Stimulated activated naive CD8-positive, alpha-beta T cell treated with anti-CD3 and anti-CD28 coated beads, Interleukin-15, Interleukin-2, amounts not matched to agents 100 ng/mL and 50 ng/mL, for 24 hours (primary cell): ENCODE data around the gene RPL36.
"Not testable (repeated sequence)": the region's sequence is repeated elsewhere in the genome, so short reads cannot be mapped to it uniquely, and the experiment has no call there.

ENCODE experiments used
- H3K27ac Mint-ChIP-seq: one replicate; pipeline ENCODE4 v1.8.0; 2021; ENCODE audit warnings: mild to moderate bottlenecking, mixed read lengths
- H3K27me3 Mint-ChIP-seq: one replicate; pipeline ENCODE4 v1.8.0; 2021; ENCODE audit warnings: mixed read lengths
- H3K36me3 Mint-ChIP-seq: one replicate; pipeline ENCODE4 v1.8.0; 2021; ENCODE audit warnings: low read depth, mixed read lengths
- H3K4me1 Mint-ChIP-seq: one replicate; pipeline ENCODE4 v1.8.0; 2021; ENCODE audit warnings: low read depth, mixed read lengths
- H3K4me3 Mint-ChIP-seq: one replicate; pipeline ENCODE4 v1.8.0; 2021; ENCODE audit warnings: mild to moderate bottlenecking, mixed read lengths
- H3K9me3 Mint-ChIP-seq: one replicate; pipeline ENCODE4 v1.8.0; 2021; ENCODE audit warnings: mixed read lengths

The RPL36 gene

GRCh38 chr19:5702053-5702410 lies 11.9 kb downstream of the RPL36 start:
- H3K4me3 Mint-ChIP-seq, H3K9me3 Mint-ChIP-seq, H3K27ac Mint-ChIP-seq, H3K27me3 Mint-ChIP-seq, H3K4me1 Mint-ChIP-seq: not testable (repeated sequence)
- peaks cover 45% of the 10 kb centered on the region for H3K36me3 Mint-ChIP-seq

- H3K27me3 Mint-ChIP-seq = no peaks in the 10 kb centered on the region
Observed at GRCh38 chr19:5703819-5704818, 14.0 kb downstream of the RPL36 start.

GRCh38 chr19:5705552-5705951 lies 15.5 kb downstream of the RPL36 start:
- Mint-ChIP-seq H3K27me3 (no peaks in the 10 kb centered on the region), H3K27ac (no peak overlapping the region), H3K4me3 (no peak overlapping the region), H3K9me3 (no peaks in the 10 kb centered on the region), H3K36me3 (peaks cover 43% of the 10 kb centered on the region), H3K4me1 (no peaks in the 10 kb centered on the region)

More at GRCh38 chr19:5703819-5704818, 14.0 kb downstream of the RPL36 start:
- Mint-ChIP-seq H3K4me3 (no peak overlapping the region), H3K4me1 (no peaks in the 10 kb centered on the region), H3K9me3 (no peaks in the 10 kb centered on the region), H3K36me3 (peaks cover 43% of the 10 kb centered on the region), H3K27ac (no peak overlapping the region)

GRCh38 chr19:5706876-5707573 lies 16.9 kb downstream of the RPL36 start:
- no peak overlapping the region for H3K4me3 Mint-ChIP-seq
- H3K27ac Mint-ChIP-seq = no peak overlapping the region

GRCh38 chr19:5707576-5708575 lies 17.8 kb downstream of the RPL36 start:
- no peaks in the 10 kb centered on the region for H3K27me3 Mint-ChIP-seq
- H3K4me3 Mint-ChIP-seq = no peak overlapping the region
- H3K36me3 Mint-ChIP-seq = peaks cover 41% of the 10 kb centered on the region
- H3K4me1 Mint-ChIP-seq = no peaks in the 10 kb centered on the region
- H3K9me3 Mint-ChIP-seq = no peaks in the 10 kb centered on the region
- H3K27ac Mint-ChIP-seq = no peak overlapping the region

More at GRCh38 chr19:5706876-5707573, 16.9 kb downstream of the RPL36 start:
- Mint-ChIP-seq H3K9me3 (no peaks in the 10 kb centered on the region), H3K4me1 (no peaks in the 10 kb centered on the region), H3K27me3 (no peaks in the 10 kb centered on the region), H3K36me3 (peaks cover 37% of the 10 kb centered on the region)

GRCh38 chr19:5711025-5711424 lies 20.9 kb downstream of the RPL36 start:
- Mint-ChIP-seq H3K36me3 (peaks cover 44% of the 10 kb centered on the region), H3K9me3 (no peaks in the 10 kb centered on the region), H3K27ac (no peak overlapping the region), H3K4me1 (peaks cover 8% of the 10 kb centered on the region), H3K27me3 (no peaks in the 10 kb centered on the region), H3K4me3 (no peak overlapping the region)

- no peaks in the 10 kb centered on the region for H3K9me3 Mint-ChIP-seq
- H3K4me1 Mint-ChIP-seq = peaks cover 13% of the 10 kb centered on the region
- peaks cover 42% of the 10 kb centered on the region for H3K36me3 Mint-ChIP-seq
- H3K4me3 Mint-ChIP-seq = no peak overlapping the region
- no peak overlapping the region for H3K27ac Mint-ChIP-seq
- no peaks in the 10 kb centered on the region for H3K27me3 Mint-ChIP-seq
Observed at GRCh38 chr19:5711713-5712161, 21.6 kb downstream of the RPL36 start.

GRCh38 chr19:5713228-5713627 lies 23.1 kb downstream of the RPL36 start:
- Mint-ChIP-seq H3K4me1 (peaks cover 28% of the 10 kb centered on the region), H3K9me3 (no peaks in the 10 kb centered on the region), H3K36me3 (peaks cover 46% of the 10 kb centered on the region), H3K4me3 (no peak overlapping the region), H3K27me3 (no peaks in the 10 kb centered on the region), H3K27ac (no peak overlapping the region)

GRCh38 chr19:5714816-5715215 lies 24.7 kb downstream of the RPL36 start:
- Mint-ChIP-seq H3K27ac (no peak overlapping the region), H3K36me3 (peaks cover 58% of the 10 kb centered on the region), H3K4me1 (peaks cover 38% of the 10 kb centered on the region), H3K27me3 (no peaks in the 10 kb centered on the region), H3K4me3 (no peak overlapping the region), H3K9me3 (no peaks in the 10 kb centered on the region)

GRCh38 chr19:5717215-5717935 lies 27.3 kb downstream of the RPL36 start:
- peak overlapping the region; percentile 98 for H3K4me3 Mint-ChIP-seq
- peaks cover 45% of the 10 kb centered on the region for H3K36me3 Mint-ChIP-seq

GRCh38 chr19:5718037-5718578 lies 28.0 kb downstream of the RPL36 start:
- no peaks in the 10 kb centered on the region for H3K27me3 Mint-ChIP-seq
- H3K4me1 Mint-ChIP-seq = peaks cover 46% of the 10 kb centered on the region
- peak overlapping the region; percentile 98 for H3K4me3 Mint-ChIP-seq

More at GRCh38 chr19:5717215-5717935, 27.3 kb downstream of the RPL36 start:
- H3K4me1 Mint-ChIP-seq = peaks cover 46% of the 10 kb centered on the region
- peak overlapping the region; percentile 99 for H3K27ac Mint-ChIP-seq
- H3K27me3 Mint-ChIP-seq = no peaks in the 10 kb centered on the region
- H3K9me3 Mint-ChIP-seq = no peaks in the 10 kb centered on the region

GRCh38 chr19:5718579-5719273 lies 28.6 kb downstream of the RPL36 start:
- peaks cover 36% of the 10 kb centered on the region for H3K36me3 Mint-ChIP-seq
- H3K4me1 Mint-ChIP-seq = peaks cover 46% of the 10 kb centered on the region
- H3K4me3 Mint-ChIP-seq = peak overlapping the region; percentile 98
- peak overlapping the region; percentile 99 for H3K27ac Mint-ChIP-seq
- no peaks in the 10 kb centered on the region for H3K27me3 Mint-ChIP-seq
- no peaks in the 10 kb centered on the region for H3K9me3 Mint-ChIP-seq

More at GRCh38 chr19:5718037-5718578, 28.0 kb downstream of the RPL36 start:
- H3K9me3 Mint-ChIP-seq = no peaks in the 10 kb centered on the region
- H3K27ac Mint-ChIP-seq = peak overlapping the region; percentile 99
- H3K36me3 Mint-ChIP-seq = peaks cover 42% of the 10 kb centered on the region
